CD4-positive, alpha-beta T cell treated with Interleukin-6 at 100 ng/mL for 8 hours (primary cell): Measurements from ENCODE around the gene ATF3.
A peak's percentile ranks its signal among the peaks of the same experiment; 100 is the strongest.
"Not testable (repeated sequence)": the region's sequence is repeated elsewhere in the genome, so short reads cannot be mapped to it uniquely, and the experiment has no call there.

ENCODE experiments used
- DNase-seq: peaks from one replicate; pipeline ENCODE4 v3.0.0-alpha.2; 2020; ENCODE audit warnings: mixed read lengths, low spot score

Gene ATF3

DNA sequence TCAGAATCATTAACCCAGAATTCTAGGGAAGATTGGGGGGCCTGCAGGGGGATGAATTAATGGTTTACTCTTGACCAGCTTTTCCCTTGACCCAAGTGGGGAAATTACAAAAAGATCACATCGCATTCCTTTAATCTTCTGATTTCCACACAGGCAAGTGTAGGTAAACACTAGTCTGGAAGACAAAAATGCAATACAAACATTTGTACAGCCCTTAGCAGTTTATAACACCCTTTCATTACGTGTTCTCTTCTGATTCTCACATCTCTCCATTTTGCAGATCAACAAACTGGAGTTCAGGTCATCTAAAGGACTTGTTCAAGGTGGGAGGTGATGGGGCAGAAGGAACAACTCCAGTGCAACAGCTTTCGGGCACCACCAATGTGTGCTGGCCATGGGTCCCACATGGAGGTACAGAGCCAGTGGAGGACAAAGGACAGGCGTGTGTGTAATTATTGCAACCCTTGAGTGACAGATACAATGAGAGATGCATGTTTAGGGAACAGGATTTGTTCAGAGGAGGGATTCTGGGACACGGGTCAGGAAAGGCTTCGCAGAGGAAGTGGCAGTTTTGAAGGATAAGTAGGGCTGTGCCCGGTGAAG is 20.4 kb downstream of the ATF3 start:
- no peak for DNase-seq

DNA sequence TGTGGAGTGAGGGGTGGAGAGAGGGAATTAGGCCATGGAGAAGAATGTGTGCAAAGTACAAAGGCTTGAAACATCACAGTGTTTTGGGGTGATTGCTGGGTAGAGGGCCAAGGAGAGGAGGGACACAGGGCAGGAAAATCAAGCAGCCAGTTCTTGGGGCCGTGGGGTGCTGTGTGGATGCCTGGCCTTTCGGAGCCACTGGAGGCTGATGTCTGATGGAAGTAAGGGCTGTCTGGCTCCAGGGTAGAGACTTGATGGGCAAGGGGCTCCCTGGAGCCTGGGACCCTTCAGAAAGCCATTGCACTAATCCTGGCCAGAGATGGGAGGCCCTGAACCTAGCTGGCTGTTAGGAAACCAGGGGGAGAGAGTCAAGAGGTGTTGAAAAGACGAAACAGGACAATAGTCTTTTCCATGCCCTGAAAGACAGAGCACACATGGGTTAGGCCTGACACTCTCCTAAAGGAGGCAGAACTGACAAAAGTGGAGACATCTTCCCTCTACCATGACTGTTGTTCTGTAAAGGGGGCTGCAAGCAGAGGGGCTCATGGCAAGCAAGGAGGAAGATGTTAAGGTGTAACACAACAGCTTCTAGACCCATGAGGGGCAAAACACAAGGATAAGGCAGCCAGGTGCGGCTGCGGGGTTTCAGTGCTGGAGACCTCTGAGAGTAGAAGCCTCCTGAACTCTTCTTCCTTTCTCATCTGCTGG is 21.0 kb downstream of the ATF3 start:
- DNase-seq, result no peak

DNA sequence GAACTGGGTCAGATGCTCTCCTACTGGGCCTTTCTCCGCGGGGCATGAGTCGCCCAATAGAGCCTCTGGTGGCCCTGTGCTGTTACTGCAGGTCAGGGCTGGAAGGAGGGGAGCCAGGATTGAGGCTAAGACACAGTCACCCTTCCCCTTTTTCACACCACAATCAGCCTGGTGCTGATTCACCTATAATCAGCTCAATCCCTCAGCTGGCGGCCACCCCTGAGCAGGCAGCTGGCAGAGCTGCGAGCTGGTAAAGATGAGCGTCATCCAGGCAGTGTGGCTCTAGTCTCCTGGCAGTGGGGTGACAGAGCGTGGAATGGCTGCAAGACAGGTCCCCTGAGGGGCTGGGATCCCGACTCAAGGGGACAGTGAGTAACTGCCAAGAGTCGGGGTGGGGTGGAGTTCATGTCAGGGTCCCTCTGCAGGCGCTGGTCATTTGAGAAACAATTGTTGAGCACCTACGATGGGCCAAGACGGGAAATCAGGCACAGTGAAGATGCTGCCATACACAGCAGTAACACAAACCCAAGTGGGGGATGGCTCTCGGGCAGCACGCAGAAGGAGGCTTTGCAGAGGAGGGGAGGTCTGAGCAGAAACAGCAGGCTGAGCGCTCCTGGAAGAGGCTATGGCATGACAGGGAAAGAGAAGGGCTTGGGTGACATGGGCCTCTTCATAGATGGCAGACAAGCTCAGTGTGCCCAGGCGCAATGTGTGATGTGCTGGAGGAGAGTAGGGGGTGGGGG is 21.8 kb downstream of the ATF3 start:
- DNase-seq, result peak; percentile 56

DNA sequence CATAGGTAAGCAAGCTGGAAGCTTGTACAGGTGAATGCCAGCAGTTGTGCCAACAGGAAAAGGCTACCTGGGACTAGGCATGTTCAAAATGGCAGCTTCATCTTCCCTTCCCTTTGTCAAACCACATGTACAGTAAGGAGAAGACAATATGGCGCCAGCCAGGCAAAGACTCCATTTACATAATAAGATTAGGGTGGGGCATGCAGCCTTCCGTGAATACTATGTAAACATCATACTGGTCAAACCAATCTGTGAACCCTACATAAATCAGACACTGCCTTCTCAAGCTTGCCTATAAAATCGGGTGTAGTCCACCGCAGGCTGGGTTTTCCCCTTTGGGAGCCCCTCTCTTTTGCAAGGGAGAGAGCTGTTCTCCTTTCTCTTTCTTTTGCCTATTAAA is 24.6 kb downstream of the ATF3 start:
- DNase-seq, result no peak

DNA sequence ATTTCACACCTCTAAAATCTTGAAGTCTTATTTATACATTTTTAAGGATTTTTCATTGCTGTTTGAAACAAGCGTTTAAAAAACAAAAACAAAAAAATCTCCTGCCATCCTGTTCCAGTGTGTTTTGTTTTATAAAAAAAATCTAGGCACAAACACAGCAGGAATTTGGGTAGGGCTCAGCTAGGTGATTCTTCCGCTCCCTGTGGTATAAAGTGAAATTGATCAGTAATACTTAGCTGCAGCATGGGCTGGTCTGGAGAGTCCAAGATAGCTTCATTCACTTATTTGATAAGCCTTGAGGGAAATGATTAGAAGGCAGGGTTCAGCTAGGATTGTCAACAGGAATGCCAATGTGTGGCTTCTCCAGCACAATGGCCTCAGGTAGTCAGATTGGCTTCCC is 25.7 kb downstream of the ATF3 start:
- DNase-seq, result no peak

DNA sequence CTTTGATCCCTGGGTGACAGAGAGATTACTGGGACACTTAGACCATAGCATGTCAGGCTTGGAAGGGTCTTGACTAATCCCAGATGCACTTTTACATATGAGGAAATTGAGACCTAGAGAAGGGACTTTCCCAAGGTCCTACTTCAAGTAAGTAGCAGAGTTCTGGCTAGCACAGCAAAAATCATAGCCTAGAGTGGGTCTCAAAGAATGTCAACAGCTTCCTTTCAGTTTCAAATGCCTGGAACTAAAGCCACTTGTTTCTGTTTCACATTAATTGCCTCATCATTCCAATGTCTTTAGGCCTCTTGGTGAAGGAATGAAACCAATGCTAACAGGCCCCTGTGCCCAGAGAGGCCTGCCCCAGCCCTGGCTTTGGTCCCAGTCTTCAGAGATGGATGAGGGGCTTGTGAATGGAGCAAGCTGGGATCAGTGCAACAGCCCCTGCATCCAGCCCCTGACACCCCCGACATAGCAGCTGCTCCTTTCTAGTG is 26.6 kb downstream of the ATF3 start:
- DNase-seq, result no peak

DNA sequence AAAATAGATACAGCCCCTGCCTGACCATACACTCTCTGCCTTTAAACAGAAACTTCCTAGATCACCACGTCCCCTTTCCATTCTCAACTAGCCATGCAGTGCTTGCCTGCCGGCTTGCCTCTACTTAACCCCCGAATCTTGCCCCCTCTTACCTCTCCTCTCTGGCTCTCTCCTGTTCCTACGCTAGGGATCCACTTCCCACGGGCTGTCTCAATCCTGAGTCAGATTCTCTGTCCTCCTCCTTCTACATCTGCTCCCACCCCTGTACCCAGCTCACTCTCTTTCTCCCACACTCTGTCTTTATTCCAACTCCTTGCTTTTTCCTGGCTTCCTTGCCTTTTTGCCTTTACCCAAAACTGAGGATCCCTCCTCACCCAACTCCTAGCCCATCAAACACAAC is 29.3 kb downstream of the ATF3 start:
- DNase-seq, result no peak

DNA sequence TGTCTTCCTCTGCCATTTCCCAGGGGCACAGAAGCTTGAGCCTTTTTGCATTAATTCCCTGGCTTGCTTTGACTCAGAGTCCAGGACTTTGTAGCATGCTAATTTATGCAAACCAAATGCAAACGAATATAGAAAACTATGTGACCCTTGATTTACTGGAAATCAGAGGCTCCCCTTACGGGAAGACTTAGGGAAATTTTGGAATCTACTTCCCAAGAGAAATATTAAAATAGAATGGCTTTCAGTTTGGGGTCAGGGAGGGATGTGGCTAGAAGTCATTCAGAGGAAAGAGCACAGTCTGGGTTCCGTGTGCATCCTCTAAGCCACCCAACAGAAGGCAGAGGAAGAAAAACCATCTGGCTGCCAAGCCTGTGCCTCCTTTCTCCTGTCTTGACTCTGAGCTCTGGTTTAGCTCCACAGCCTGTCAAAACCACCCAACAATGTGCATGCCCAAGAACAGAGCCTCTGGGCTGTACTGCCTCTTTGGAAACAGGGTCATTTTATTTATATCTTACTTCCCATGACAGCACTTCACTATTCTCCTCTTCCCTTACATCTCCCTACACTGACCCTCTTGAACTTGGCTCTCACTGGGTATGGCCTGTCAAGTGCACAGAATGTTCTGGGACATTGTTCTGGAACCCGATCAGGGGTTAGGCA is 30.1 kb downstream of the ATF3 start:
- no peak for DNase-seq

DNA sequence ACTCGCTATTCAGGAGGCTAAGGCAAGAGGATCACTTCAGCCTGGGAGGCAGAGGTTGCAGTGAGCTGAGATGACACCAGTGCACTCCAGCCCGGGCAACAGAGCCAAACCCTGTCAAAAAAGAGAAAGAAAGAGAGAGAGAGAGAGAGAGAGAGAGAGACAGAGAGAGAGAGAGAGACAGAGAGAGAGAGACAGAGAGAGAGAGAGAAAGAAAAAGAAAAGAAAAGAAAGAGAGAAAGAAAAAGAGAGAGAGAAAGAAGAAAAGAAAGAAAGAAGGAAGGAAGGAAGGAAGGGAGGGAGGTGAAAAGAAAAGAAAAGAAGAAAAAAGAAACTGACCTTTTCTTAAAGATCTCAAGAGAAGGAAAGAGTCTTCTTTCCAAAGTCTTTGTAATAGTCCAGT is 31.0 kb downstream of the ATF3 start:
- not testable (repeated sequence) for DNase-seq

DNA sequence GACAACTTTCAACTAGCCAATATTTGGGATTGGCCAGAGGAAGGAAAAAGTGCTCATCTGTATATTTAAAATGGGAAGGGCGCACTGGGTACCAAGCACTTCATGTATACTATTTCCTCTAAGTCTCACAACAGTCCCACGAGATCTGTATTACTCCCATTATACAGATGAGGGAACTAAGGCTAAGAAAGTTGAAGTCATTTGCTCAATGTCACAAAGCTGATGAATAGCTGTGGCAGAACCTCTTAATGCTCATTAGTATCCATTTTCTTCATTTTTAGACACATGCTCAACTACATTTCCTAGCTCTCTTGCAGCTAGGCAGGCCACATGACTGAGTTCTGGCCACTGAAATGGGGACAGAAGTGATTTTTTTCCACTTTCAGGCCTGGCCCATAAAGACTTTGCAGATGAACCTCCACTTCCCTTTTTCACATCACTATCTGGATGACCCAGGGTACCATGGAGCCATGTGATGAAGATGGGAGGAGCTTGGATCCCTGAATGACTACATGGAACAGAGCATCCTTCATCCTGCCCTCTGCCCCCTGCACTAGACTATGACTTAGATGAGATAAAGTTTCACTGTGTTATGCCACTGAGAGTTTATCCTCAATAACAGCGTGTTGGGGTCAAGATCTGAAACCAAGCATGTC is 31.8 kb downstream of the ATF3 start:
- no peak for DNase-seq

DNA sequence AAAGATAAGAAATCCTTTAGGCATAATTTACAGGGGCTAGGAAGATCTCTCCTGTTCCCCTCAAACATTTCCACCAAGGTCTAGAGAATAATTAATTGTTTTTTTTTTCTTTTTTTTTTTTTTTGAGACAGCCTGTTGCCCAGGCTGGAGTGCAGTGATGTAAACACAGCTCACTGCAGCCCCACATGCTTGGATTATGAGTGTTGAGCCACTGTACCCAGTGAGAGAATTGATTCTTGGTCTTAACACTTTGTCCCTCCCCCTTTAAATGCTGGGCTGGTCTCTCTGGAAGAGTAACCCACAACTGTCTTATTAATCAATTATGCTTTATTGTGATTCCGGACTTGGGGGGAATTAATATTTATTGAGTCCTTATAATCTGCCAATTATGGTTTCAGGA is 33.4 kb downstream of the ATF3 start:
- no peak for DNase-seq

DNA sequence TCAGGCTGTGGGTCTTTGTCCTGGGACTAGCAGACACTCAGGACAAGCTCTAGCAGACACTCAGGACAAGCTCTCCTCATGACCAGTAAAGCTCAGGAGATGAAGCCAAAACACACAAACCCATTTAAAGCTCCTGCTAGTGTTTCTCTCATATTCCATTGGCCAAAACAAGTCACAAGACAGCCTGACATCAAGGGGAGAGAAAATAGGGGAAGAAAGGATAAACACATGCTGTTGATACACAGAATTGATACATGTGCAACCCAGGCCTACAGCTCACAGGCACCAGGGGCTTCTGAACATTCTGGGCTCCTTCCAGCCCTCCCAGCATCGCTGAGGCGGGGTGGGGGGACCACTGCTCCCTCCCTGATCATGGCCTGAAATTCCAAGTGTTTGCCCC is 35.3 kb downstream of the ATF3 start:
- DNase-seq, result no peak

DNA sequence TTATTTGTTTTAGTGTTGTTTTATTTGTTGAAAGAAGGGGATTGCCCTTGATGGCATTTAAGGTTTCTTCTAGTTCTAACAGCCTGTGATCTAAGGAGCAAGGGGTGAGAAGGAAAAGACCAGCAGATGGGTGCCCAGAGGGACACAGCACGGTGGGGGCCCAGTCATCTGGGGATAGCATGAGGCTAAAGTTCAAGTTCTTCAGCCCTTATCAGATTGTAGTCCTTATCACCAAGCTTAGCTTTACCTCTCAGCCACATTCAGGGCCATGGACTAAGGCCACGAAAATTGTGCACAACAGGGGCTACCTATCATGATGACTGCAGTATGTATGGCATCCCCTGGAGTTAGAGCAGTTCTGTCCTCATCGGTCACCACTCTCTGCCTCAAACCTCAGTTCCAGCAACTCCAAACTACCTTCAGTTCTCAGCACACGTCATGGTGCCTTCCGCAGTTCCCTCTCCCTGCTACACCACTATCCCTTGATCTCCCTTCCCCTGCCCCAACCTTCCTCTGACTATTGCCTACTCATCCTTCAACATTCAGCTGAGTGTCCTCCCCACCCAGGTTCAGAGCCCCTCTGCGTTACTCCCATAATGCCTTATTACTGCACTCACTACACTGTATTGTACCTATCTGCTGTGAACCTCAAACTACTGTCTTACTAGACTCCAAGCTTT is 36.4 kb downstream of the ATF3 start:
- DNase-seq, result no peak

DNA sequence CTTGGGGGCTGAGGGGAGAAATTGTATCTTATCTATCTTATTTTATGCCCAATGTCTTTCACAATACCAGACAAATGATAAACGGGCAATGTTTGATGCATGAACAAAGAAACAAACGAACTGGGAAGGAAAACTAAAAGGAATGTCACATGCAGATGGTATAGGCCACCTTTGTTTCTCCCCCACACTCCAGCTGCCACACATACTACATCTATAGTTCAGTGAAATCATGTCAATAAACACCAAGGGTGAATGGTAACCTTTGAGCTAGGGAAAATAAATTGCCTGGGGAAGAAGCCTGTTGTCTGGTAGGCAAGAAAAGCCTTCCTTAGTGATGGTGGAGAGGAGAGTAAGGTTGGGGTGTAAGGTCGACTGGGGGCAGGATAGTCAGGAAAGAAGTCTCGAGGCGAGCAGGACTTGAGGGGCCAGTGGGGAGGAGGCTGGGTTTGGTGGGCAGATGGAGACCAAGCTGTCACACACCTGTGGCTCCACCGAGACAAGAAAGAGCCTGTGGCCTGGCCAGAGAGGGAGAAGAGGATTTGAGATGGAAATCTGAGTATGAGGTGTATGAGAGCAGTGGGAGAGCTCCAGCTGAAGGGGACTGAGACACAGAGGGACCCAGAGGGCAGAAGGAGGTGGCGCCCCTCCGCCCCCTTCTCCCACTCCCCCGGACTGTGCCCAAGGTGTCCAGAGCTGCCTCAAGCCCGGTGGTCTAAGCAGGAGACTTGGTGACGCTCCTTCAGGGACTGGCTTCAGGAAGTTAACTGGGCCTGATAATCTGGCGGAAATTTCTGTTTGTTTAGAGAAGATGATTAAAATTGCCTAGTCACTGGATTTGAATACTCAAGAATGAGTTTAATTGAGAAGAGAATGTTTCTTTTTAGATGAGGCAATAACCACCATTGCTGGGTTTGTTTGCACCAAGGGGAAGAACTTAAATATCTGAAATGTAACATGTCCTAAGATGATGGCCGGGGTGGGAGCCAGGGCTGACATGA is 37.3 kb downstream of the ATF3 start:
- no peak for DNase-seq

DNA sequence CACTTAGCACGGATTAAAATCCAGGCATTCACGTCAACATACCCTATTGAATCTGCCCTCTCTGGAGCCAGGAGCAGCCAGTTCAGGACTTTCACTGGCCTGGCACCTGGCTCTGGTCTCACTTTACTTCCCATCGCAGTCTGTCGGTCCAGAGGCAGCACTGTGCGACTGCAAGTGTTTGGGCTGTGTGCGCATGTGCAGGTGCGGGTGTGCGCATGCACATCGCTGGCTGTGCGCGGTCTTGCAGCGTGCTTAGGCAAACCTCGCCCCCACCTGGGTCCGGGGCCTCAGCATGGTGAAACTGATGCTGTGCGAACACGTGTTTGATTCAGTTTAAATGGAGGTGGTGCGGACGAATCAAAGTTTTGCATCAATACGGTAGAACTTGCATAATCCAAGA is 38.0 kb downstream of the ATF3 start:
- DNase-seq, result no peak

DNA sequence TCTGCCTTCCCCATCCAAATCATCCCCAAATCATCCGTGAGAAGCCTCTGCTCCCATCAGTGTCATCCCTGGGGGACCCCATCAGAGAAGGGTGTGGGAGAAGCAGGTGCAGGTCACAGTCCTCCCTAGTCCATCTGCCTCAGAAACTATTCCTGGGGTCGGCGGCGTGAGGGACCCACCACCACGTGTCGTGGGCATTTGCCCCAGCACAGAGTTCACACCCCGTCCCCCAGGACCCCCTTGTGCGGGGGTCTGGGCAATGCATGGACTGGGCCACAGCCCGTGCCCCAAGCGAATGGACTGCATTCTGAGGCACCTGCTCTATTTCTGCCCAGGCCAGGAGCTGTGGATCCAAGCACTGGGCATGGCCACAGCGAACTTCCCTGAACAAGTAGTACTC is 38.4 kb downstream of the ATF3 start:
- DNase-seq, result no peak

DNA sequence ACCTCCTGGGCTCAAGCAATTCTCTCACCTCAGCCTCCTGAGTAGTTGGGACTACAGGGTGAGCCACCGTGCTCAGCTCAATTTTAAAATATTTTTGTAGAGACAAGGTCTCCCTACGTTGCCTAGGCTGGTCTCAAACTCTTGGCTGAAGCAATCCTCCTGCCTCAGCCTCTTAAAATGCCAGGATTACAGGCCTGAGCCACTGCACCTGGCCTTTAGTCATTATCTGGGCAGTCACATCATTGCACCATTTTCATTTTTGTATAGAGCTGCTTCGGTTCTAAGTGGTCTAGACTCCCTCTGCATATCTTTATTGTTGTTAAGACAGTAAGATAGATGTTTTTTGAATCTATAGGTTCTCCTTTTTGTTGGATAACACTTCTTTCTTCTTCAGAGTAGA is 39.9 kb downstream of the ATF3 start:
- DNase-seq, result no peak

DNA sequence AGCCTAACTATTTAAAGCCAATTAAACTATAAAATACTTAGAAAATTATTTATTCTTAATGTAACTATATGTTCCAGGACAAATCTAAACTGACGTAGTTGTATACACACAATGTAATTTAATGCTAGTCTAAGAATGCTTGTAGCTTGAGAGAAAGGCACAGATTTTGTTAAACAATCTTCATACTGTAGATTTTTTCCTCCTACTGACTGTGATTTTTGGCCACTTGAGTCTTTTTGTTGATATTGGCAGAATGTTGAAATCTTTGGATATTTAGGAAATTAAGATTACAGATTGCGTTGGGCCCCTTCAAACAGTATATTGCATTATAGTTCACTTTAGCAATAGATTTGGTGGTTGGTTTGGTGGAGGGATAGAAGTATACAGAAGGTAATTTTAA is 40.5 kb downstream of the ATF3 start:
- DNase-seq, result no peak

DNA sequence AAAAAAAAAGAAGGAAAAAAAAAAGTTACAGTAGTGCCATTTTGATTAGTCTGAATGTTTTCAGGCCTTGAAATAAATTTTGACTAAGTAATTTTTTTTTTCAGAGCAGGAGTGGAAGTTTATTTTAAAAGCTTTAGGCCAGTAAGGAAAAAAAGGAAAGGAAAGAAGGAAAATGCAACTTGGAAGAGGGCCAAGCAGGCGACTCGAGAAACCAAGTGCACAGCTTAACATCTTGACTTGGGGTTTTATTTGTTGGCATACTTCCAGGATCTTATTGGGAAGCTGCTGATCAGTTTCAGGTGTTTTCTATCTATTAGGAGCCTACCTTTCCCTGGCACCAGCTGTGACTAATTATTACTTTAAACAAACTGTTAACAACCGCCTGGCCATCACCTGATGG is 41.7 kb downstream of the ATF3 start:
- no peak for DNase-seq

DNA sequence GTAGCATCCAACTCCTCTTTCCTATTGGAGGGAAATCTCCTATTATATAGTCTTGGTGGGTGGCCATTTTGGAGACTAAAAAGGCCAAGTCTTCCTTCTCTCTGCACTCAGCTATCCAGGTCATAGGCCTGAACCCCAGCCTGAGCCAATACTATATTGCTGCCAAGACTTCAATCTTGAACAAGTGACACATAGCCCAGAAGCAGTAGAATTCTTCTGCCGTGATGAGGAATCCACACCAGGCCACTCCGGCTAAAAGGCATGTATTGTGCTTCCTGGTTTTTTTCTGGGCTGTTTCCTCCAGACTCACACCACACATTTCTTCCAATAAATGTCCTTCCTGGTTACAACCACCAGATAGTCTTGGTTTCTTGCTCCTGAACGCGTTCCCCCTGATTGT is 43.0 kb downstream of the ATF3 start:
- DNase-seq, result no peak
